Measurements from ENCODE around the gene RAP2B.
"Not testable (repeated sequence)": the region's sequence is repeated elsewhere in the genome, so short reads cannot be mapped to it uniquely, and the experiment has no call there.

RAP2B gene

GRCh38 chr3:153193786-153194476, 31.9 kb downstream of the RAP2B start:
- DNase-seq (ENCODE audit: low read depth in 4 of 4, low spot score in 1 of 4), result not testable (repeated sequence)

GRCh38 chr3:153195349-153195879, 33.4 kb downstream of the RAP2B start:
- DNase-seq (ENCODE audit: low read depth in 4 of 4, low spot score in 1 of 4), result no peak

- DNase-seq (ENCODE audit: low read depth in 4 of 4, low spot score in 1 of 4), result no peak
Observed at GRCh38 chr3:153209596-153209995, 47.6 kb downstream of the RAP2B start.

GRCh38 chr3:153210146-153210545, 48.1 kb downstream of the RAP2B start:
- DNase-seq (ENCODE audit: low read depth in 4 of 4, low spot score in 1 of 4), result no peak

- DNase-seq (ENCODE audit: low read depth in 4 of 4, low spot score in 1 of 4), result no peak
Observed at GRCh38 chr3:153210660-153211059, 48.6 kb downstream of the RAP2B start.

GRCh38 chr3:153215497-153215896, 53.5 kb downstream of the RAP2B start:
- DNase-seq (ENCODE audit: low read depth in 4 of 4, low spot score in 1 of 4), result no peak

GRCh38 chr3:153215966-153216365, 53.9 kb downstream of the RAP2B start:
- no peak for DNase-seq (ENCODE audit: low read depth in 4 of 4, low spot score in 1 of 4)

GRCh38 chr3:153216928-153217327, 54.9 kb downstream of the RAP2B start:
- DNase-seq (ENCODE audit: low read depth in 4 of 4, low spot score in 1 of 4), result no peak

GRCh38 chr3:153219146-153219545, 57.1 kb downstream of the RAP2B start:
- DNase-seq (ENCODE audit: low read depth in 4 of 4, low spot score in 1 of 4), result no peak
